Measurements from ENCODE around the gene ADGRF3. TPM values are rescaled to one million over a fixed set of nuclear protein-coding genes. Genes with fewer than 3 reads are reported as not detected.

Gene ADGRF3, protein sequence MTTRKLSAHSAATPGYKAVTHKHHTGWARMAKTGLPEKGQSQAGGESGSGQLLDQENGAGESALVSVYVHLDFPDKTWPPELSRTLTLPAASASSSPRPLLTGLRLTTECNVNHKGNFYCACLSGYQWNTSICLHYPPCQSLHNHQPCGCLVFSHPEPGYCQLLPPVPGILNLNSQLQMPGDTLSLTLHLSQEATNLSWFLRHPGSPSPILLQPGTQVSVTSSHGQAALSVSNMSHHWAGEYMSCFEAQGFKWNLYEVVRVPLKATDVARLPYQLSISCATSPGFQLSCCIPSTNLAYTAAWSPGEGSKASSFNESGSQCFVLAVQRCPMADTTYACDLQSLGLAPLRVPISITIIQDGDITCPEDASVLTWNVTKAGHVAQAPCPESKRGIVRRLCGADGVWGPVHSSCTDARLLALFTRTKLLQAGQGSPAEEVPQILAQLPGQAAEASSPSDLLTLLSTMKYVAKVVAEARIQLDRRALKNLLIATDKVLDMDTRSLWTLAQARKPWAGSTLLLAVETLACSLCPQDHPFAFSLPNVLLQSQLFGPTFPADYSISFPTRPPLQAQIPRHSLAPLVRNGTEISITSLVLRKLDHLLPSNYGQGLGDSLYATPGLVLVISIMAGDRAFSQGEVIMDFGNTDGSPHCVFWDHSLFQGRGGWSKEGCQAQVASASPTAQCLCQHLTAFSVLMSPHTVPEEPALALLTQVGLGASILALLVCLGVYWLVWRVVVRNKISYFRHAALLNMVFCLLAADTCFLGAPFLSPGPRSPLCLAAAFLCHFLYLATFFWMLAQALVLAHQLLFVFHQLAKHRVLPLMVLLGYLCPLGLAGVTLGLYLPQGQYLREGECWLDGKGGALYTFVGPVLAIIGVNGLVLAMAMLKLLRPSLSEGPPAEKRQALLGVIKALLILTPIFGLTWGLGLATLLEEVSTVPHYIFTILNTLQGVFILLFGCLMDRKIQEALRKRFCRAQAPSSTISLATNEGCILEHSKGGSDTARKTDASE
- total RNA-seq: 2.0 and 3.8 TPM in 2 replicates
- long read RNA-seq, partial matches to known transcripts: 2 of 2 reads
- long read RNA-seq, other reads (novel, unspliced or antisense): 0 of 2 reads

DNA sequence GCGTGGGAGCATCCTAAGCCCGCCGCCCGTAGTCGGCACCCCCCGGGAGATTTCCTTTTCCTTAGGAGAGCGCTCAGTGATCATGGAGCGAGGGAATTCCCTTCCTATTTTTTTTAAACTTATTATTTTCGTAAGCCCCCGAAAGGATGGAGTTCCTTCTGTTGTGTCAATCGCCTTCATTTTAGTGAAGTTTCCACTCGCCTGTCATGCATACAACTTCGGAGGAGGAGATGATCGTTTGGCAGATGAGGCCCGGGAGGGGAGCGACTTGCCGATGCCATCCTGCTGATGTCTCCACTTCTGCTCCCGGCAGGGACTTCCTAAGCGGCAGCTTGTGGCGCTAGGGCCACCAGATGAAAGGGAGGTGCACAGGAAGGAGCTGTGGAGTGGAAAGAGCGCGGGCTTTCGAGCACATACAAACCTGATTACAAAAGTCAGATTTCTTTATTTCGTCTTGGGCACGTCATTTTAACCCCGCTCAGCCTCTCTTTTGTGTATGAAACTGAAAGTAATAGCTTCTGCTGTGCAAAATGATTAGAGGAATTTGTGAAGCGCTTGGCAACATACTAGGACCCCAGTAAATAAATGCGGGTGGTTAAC, at the start of gene ADGRF3:
Gene ADGRF3, minus strand, starts transcription at position 336 of the 600 bp plus-strand sequence. CDS start 555 bp downstream, outside the sequence.
- no peaks in the 10 kb centered on the region for H3K9me3 Mint-ChIP-seq (ENCODE audit: low read depth)
- peak; percentile 14 for DNase-seq (ENCODE audit: low spot score, unreplicated experiment)
- TF ChIP-seq, protein P1, sequence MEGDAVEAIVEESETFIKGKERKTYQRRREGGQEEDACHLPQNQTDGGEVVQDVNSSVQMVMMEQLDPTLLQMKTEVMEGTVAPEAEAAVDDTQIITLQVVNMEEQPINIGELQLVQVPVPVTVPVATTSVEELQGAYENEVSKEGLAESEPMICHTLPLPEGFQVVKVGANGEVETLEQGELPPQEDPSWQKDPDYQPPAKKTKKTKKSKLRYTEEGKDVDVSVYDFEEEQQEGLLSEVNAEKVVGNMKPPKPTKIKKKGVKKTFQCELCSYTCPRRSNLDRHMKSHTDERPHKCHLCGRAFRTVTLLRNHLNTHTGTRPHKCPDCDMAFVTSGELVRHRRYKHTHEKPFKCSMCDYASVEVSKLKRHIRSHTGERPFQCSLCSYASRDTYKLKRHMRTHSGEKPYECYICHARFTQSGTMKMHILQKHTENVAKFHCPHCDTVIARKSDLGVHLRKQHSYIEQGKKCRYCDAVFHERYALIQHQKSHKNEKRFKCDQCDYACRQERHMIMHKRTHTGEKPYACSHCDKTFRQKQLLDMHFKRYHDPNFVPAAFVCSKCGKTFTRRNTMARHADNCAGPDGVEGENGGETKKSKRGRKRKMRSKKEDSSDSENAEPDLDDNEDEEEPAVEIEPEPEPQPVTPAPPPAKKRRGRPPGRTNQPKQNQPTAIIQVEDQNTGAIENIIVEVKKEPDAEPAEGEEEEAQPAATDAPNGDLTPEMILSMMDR (IDR thresholded peaks at IDR 0.05; ENCODE audit: unreplicated experiment): no peak
- H3K36me3 Mint-ChIP-seq (ENCODE audit: insufficient read depth): peaks cover 3% of the 10 kb centered on the region
- peak within 1 kb of the TSS; percentile 99 for H3K27ac Mint-ChIP-seq
- H3K4me3 Mint-ChIP-seq (ENCODE audit: low read depth): peak within 1 kb of the TSS; percentile 96
- no peaks in the 10 kb centered on the region for H3K27me3 Mint-ChIP-seq
- peaks cover 27% of the 10 kb centered on the region for H3K4me1 Mint-ChIP-seq (ENCODE audit: low read depth)

- no peak for DNase-seq (ENCODE audit: low spot score, unreplicated experiment)
- Mint-ChIP-seq H3K4me3 (ENCODE audit: low read depth) (no peak overlapping the region), H3K36me3 (ENCODE audit: insufficient read depth) (peaks cover 4% of the 10 kb centered on the region), H3K27ac (no peak overlapping the region), H3K4me1 (ENCODE audit: low read depth) (peaks cover 3% of the 10 kb centered on the region), H3K9me3 (ENCODE audit: low read depth) (no peaks in the 10 kb centered on the region), H3K27me3 (no peaks in the 10 kb centered on the region)
- TF ChIP-seq, protein P1 (IDR thresholded peaks at IDR 0.05; ENCODE audit: unreplicated experiment): no peak
Measured at GRCh38 chr2:26395394-26395793, 48.8 kb upstream of the ADGRF3 start.

GRCh38 chr2:26394694-26395093, 48.1 kb upstream of the ADGRF3 start:
- H3K27ac Mint-ChIP-seq: no peak overlapping the region
- DNase-seq (ENCODE audit: low spot score, unreplicated experiment): no peak
- H3K36me3 Mint-ChIP-seq (ENCODE audit: insufficient read depth): peaks cover 7% of the 10 kb centered on the region
- peaks cover 3% of the 10 kb centered on the region for H3K4me1 Mint-ChIP-seq (ENCODE audit: low read depth)
- no peak overlapping the region for H3K4me3 Mint-ChIP-seq (ENCODE audit: low read depth)
- TF ChIP-seq, protein P1 (IDR thresholded peaks at IDR 0.05; ENCODE audit: unreplicated experiment): no peak
- no peaks in the 10 kb centered on the region for H3K9me3 Mint-ChIP-seq (ENCODE audit: low read depth)
- no peaks in the 10 kb centered on the region for H3K27me3 Mint-ChIP-seq

- H3K4me1 Mint-ChIP-seq (ENCODE audit: low read depth): no peaks in the 10 kb centered on the region
- peaks cover 13% of the 10 kb centered on the region for H3K36me3 Mint-ChIP-seq (ENCODE audit: insufficient read depth)
- TF ChIP-seq, protein P1 (IDR thresholded peaks at IDR 0.05; ENCODE audit: unreplicated experiment): no peak
- H3K27me3 Mint-ChIP-seq: no peaks in the 10 kb centered on the region
- DNase-seq (ENCODE audit: low spot score, unreplicated experiment): no peak
- H3K27ac Mint-ChIP-seq: no peak overlapping the region
- no peak overlapping the region for H3K4me3 Mint-ChIP-seq (ENCODE audit: low read depth)
- no peaks in the 10 kb centered on the region for H3K9me3 Mint-ChIP-seq (ENCODE audit: low read depth)
Measured at GRCh38 chr2:26387189-26387588, 40.6 kb upstream of the ADGRF3 start.
